Epithelial cell of esophagus (primary cell): Measurements from ENCODE around the gene ZNF14.
"Not testable (repeated sequence)": the region's sequence is repeated elsewhere in the genome, so short reads cannot be mapped to it uniquely, and the experiment has no call there.

Experiments
- DNase-seq: peaks from one replicate; pipeline ENCODE4 v3.0.0; 2010; ENCODE audit warnings: low read depth
- H3K4me3 ChIP-seq: 2 replicates; pipeline ENCODE4 v1.5.1; 2011; ENCODE audit warnings: mild to moderate bottlenecking, low read length, control low read depth
- TF ChIP-seq, protein P1 (sequence below): IDR thresholded peaks from 2 replicates; pipeline ENCODE4 v1.5.1; 2011; ENCODE audit warnings: low read depth, mild to moderate bottlenecking, low read length, control low read depth, inconsistent platforms; ENCODE audit not compliant: insufficient read depth; ENCODE audit errors: missing control alignments

Gene ZNF14

DNA sequence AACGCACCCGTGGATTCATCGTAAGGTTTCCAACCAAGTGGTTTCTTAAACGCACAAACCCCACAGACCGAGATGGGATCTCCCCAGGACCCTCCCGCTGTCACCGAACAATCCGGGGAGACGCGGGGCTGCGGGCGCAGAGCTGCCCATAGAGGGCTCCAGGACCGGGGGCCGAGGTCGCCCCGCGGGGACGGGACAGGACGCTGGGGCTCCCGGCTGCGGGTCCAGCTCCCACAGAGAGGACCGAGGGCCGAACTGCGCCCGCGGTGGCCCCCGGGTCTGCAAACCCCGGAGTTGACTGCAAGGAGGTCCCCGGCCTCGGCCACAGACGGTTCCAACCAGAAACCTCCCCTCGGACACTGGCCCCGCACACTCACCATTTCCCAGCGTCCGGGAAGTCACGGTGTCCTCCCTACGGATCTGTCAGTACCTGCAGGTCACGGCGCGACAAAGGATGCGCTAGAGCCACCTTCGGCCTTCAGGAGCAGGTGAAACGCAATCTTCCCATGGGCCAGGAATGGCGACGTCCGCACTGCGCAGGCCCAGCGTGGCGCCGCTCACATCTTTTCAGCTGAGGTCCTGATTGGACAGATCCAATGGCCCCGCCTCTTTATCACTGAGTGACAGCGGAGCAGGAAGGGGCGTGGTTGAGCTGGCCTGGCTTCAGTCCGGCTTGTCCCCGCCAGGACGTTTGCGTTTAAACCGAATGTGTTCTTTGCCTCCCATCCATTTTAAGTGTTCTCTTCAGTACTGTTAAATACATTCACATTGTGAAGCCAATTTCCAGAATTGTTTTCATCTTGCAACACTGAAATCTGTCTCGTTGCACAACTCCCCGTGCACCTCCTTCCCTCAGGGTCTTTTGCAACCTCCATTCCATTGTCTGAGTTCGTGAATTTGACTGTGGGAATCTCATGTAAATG, at the start of gene ZNF14:
TSS of gene ZNF14 (minus strand) at position 534 of the 923 bp plus-strand sequence. CDS start at position 380, 154 bp downstream.
- DNase-seq = peak; percentile 95
- TF ChIP-seq, protein P1, sequence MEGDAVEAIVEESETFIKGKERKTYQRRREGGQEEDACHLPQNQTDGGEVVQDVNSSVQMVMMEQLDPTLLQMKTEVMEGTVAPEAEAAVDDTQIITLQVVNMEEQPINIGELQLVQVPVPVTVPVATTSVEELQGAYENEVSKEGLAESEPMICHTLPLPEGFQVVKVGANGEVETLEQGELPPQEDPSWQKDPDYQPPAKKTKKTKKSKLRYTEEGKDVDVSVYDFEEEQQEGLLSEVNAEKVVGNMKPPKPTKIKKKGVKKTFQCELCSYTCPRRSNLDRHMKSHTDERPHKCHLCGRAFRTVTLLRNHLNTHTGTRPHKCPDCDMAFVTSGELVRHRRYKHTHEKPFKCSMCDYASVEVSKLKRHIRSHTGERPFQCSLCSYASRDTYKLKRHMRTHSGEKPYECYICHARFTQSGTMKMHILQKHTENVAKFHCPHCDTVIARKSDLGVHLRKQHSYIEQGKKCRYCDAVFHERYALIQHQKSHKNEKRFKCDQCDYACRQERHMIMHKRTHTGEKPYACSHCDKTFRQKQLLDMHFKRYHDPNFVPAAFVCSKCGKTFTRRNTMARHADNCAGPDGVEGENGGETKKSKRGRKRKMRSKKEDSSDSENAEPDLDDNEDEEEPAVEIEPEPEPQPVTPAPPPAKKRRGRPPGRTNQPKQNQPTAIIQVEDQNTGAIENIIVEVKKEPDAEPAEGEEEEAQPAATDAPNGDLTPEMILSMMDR = peak; percentile 8

DNA sequence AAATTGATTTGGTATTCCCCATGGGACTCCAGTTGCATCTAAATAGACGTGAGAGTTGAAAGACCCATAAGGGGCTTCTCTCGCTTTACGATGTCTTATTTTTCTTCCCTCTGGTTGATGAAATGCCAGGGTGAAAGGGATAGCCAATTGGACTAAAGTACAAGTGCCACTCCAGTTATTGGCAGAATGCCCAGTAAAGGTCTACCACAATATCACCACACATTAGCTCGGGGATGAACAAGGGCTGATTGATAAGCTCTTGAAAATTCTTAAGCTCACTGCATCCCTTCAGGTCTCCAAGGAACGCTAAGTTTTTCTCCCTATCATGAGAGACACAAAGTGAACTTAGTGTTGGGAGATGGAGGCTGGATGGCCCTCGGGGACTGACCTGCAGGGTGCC, 48.9 kb upstream of the ZNF14 start:
- DNase-seq, H3K4me3 ChIP-seq: not testable (repeated sequence)

More for the DNA sequence above, at the start of gene ZNF14:
- H3K4me3 ChIP-seq = peak within 1 kb of the TSS; percentile 83

DNA sequence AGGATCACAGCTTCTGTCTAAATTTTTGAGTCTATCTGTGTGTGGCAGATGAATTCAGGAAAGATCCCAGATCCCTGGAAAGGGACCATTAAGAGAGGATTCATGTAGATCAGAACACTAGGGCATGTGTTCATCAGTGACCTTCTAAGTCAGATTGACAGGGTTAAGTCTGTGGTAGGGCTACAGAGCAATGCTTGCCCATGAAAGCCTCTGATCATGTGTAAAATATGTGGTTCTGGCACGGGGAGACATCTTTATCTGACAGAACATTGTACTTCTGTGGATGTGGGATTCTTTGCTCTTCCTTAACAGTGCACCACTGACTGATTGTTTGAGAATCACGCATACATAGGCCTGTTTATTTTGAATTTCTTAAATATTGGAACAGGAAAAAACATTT, 45.8 kb upstream of the ZNF14 start:
- DNase-seq = no peak
- no peak overlapping the region for H3K4me3 ChIP-seq
- TF ChIP-seq, protein P1 = no peak

DNA sequence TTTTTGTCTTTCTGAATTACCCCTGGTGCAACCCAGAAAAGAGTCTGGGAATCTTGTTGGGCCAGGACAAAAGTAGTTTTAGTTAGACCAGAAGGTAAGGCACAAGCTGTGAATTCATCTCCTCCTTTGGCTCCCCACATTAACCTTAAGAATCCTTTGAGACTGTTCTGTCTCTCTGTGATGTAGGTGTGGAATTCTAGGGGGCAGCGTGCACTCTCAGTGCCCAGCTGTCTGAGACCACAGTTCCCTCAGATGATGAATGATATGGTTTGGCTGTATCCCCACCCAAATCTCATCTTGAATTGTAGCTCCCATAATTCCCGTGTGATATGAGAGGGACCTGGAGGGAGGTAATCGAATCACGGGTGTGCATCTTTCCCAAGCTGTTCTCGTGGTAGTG, 44.8 kb upstream of the ZNF14 start:
- H3K4me3 ChIP-seq = peak overlapping the region; percentile 79
- TF ChIP-seq, protein P1 = no peak
- no peak for DNase-seq

DNA sequence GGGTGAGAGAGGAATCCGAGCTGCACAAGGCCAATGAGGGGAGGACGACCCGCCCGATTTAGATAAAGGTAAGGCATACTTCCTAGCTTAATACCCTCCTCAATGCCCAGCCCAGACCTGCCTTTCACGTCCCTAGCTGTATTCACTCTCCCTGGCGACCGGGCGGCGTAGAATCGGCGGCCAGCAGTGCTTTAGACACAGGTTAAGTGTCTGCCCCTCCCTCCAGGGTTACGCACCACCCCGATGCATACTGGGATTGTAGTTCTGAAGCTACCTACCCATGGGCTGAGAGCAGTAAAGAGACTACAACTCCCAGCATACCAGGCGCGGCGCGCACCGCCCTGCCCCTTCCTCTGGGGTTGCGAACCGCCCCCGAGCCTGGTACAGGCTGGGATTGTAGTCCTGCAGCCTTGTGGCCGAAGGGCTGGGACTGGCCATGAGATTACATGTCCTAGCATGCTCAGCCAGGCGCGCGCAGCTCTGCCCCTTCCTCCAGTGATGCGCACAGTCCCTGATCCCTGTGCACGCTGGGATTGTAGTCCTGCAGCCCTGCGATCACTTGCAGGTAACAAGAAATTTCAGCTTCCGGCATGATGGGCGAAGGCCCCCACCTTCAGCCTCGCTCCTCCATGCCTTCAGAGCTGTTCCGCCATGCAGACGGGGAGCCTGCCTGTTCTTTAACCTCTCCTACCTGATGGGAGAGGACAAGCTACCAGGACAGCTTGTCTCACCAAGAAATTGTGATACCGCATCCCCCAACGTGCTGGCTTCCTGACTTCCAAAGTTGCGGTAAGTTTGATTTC, 43.5 kb upstream of the ZNF14 start:
- peak overlapping the region; percentile 79 for H3K4me3 ChIP-seq
- TF ChIP-seq, protein P1 = no peak
- peak; percentile 100 for DNase-seq

DNA sequence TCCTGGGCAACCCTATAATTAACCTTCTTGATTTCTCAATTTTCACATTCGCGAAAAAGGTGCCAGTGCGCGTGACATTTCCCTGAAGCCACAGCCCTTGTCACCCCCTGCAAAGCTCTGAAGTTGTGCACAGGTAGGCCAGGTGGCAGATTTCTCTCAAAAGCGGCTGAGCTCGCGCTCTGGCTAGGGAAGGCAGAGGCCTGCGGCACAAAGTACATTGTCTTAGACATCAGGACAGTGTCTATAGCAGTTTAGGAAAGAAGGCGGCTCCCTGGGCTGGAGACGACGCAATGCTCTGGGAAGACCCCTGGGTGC, 42.9 kb upstream of the ZNF14 start:
- TF ChIP-seq, protein P1 = no peak
- no peak for DNase-seq
- H3K4me3 ChIP-seq = peak overlapping the region; percentile 79

DNA sequence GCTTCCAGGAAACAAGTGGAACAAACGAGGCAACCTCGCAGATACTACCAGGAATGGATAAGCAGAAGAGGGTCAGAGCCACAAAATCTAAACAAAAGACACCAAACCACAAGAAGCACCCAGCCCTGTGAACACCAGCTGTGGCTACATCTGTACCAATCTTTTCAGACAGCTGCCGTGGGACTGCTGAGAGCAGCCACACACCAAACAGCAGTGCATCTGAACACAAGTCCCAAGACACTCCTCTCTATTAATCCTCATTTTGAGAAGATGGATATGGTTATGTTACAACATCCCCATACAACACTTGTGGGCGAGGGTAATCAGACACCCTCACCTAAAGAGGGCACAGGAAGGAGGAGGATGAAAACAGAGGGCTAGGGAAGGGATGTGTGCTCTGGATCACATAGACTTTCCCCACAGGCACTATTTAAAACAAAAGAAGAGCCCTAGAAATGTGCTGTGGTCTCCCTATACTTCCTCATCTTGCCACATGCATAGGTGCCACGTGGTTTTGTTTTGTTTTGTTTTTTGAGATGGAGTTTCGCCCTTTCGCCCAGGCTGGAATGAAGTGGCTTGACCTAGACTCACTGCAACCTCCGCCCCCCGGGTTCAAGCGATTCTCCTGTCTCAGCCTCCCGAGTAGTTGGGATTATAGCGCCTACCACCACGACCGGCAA, 41.6 kb upstream of the ZNF14 start:
- TF ChIP-seq, protein P1 = no peak
- H3K4me3 ChIP-seq = no peak overlapping the region
- DNase-seq = no peak

DNA sequence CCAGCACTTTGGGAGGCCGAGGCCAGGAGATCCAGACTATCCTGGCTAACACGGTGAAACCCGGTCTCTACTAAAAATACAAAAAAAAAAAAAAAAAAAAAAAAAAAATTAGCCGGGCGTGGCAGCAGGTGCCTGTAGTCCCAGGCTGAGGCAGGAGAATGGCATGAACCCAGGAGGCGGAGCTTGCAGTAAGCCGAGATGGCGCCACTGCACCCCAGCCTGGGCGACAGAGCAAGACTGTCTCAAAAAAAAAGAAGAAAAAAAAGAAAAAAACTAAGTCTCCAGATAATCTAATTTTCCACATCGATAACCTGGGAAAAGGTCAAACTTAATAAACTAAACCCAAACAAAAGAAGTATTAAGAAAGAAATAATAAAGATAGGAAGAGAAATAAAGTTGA, 39.1 kb upstream of the ZNF14 start:
- DNase-seq, H3K4me3 ChIP-seq: not testable (repeated sequence)

DNA sequence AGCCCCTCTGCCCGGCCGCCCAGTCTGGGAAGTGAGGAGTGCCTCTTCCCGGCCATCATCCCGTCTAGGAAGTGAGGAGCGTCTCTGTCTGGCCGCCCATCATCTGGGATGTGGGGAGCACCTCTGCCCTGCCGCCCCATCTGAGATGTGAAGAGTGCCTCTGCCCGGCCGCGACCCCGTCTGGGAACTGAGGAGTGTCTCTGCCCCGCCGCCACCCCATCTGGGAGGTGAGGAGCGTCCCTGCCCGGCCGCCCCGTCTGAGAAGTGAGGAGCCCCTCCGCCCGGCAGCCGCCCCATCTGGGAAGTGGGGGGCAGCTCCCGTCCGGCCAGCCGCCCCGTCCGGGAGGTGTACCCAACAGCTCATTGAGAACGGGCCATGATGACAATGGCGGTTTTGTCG, 37.1 kb upstream of the ZNF14 start:
- not testable (repeated sequence) for H3K4me3 ChIP-seq, DNase-seq
